ENCODE results near the gene GPR62. TPM values are rescaled to one million over a fixed set of nuclear protein-coding genes. Genes with fewer than 3 reads are reported as not detected.

The GPR62 gene
- polyA plus RNA-seq, 3 donors = not detected

DNA sequence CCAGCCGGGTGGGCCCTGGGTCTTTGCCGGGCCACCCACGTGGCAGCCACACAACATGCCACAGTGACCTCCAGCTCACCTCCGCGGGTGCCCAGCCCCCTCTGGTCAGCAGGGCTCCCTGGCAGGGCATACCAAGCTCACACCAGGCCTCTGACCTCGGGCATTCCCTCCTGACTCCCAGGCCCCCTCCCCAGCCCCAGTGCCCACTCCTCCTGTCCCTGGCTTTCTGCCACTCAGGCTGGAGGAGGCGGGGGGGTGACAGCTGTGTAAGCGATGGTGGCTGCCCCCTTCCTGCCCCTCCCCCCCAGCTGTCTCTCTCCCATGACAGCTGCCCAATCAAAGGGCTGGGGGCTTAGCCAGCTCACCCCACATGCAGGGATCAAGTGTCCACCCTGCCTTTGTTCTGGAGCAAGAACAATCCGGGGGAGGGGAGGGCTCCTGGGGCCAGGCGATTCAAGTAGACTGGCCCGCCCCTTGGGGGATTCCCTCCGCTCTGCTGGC, 8.8 kb downstream of the GPR62 start:
- Histone ChIP-seq H3K4me2 (replicated peaks; ENCODE audit: extremely low read depth, low read length, poor library complexity, severe bottlenecking) (no peak overlapping the region), H3K27me3 (ENCODE audit: control insufficient read depth in 2 of 2, insufficient read depth in 2 of 2, low read length in 2 of 2) (peaks cover 10 to 58% of the 10 kb centered on the region in 2 donors), H3K4me3 (replicated peaks in 1 of 3; ENCODE audit: low read depth in 2 of 3, low read length in 3 of 3) (no peak overlapping the region), H3K27ac (ENCODE audit: low read depth in 1 of 2, low read length in 2 of 2) (no peak overlapping the region), H3K79me2 (ENCODE audit: insufficient read depth, low read length) (no peaks in the 10 kb centered on the region), H3K36me3 (replicated peaks in 1 of 2; ENCODE audit: control insufficient read depth in 1 of 2, insufficient read depth in 2 of 2, low read length in 2 of 2) (no peaks in the 10 kb centered on the region), H3K9ac (ENCODE audit: insufficient read depth, low read length, poor library complexity, severe bottlenecking) (no peak overlapping the region), H2AFZ (ENCODE audit: insufficient read depth, low read depth, low read length, poor library complexity, severe bottlenecking) (no peak overlapping the region), H3K4me1 (ENCODE audit: control insufficient read depth in 1 of 2, insufficient read depth in 2 of 2, low read length in 2 of 2) (peaks cover 9 to 14% of the 10 kb centered on the region in 2 donors), H3K9me3 (replicated peaks in 1 of 2; ENCODE audit: control insufficient read depth in 1 of 2, insufficient read depth in 1 of 2, low read length in 2 of 2) (no peaks in the 10 kb centered on the region), H4K20me1 (ENCODE audit: insufficient read depth, low read length) (peaks cover 4% of the 10 kb centered on the region)
- Mint-ChIP-seq H3K9me3 (peaks cover 0 to 17% (median 0%) of the 10 kb centered on the region in 7 donors), H3K4me1 (peaks cover 12% of the 10 kb centered on the region), H3K4me3 (no peak overlapping the region), H3K27me3 (ENCODE audit: low read depth in 3 of 3) (peaks cover 42 to 79% (median 48%) of the 10 kb centered on the region in 3 donors), H3K36me3 (peaks cover under 1 to 8% of the 10 kb centered on the region in 2 donors), H3K27ac (no peak overlapping the region)
- no peak for DNase-seq
- 91% methylated on average over 7 of the region's 12 CpGs for WGBS (ENCODE audit: insufficient coverage)
- TF ChIP-seq, protein P1, sequence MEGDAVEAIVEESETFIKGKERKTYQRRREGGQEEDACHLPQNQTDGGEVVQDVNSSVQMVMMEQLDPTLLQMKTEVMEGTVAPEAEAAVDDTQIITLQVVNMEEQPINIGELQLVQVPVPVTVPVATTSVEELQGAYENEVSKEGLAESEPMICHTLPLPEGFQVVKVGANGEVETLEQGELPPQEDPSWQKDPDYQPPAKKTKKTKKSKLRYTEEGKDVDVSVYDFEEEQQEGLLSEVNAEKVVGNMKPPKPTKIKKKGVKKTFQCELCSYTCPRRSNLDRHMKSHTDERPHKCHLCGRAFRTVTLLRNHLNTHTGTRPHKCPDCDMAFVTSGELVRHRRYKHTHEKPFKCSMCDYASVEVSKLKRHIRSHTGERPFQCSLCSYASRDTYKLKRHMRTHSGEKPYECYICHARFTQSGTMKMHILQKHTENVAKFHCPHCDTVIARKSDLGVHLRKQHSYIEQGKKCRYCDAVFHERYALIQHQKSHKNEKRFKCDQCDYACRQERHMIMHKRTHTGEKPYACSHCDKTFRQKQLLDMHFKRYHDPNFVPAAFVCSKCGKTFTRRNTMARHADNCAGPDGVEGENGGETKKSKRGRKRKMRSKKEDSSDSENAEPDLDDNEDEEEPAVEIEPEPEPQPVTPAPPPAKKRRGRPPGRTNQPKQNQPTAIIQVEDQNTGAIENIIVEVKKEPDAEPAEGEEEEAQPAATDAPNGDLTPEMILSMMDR (IDR thresholded peaks at IDR 0.05) = no peak
- intact Hi-C loops (cut with micrococcal nuclease) = no loop called here

DNA sequence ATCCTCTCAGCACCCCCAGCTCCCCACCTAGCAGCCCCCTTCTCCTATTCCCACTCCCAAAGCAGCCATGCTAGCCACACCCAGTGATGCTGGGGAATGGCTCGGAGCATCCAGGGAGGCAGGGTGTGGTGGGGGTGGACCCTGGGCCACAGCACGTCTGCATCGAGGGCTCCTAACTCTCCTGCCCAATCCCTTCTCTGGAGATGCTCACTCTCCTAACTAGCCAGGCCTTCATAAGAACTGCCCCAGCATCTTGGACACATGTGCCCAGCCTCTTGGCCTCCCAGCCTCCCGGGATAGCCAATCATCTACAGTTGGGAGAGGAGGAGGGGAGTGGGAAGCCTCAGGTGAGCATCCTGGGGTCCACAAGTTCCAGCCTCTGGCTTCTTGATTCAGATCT, 9.3 kb downstream of the GPR62 start:
- Histone ChIP-seq H4K20me1 (ENCODE audit: insufficient read depth, low read length) (peaks cover 4% of the 10 kb centered on the region), H3K27ac (ENCODE audit: low read depth in 1 of 2, low read length in 2 of 2) (no peak overlapping the region), H3K4me2 (replicated peaks; ENCODE audit: extremely low read depth, low read length, poor library complexity, severe bottlenecking) (no peak overlapping the region), H3K36me3 (replicated peaks in 1 of 2; ENCODE audit: control insufficient read depth in 1 of 2, insufficient read depth in 2 of 2, low read length in 2 of 2) (no peaks in the 10 kb centered on the region), H3K79me2 (ENCODE audit: insufficient read depth, low read length) (no peaks in the 10 kb centered on the region), H3K27me3 (ENCODE audit: control insufficient read depth in 2 of 2, insufficient read depth in 2 of 2, low read length in 2 of 2) (peaks cover 10 to 58% of the 10 kb centered on the region in 2 donors), H2AFZ (ENCODE audit: insufficient read depth, low read depth, low read length, poor library complexity, severe bottlenecking) (no peak overlapping the region), H3K4me1 (ENCODE audit: control insufficient read depth in 1 of 2, insufficient read depth in 2 of 2, low read length in 2 of 2) (peaks cover 9 to 14% of the 10 kb centered on the region in 2 donors), H3K9ac (ENCODE audit: insufficient read depth, low read length, poor library complexity, severe bottlenecking) (no peak overlapping the region), H3K9me3 (replicated peaks in 1 of 2; ENCODE audit: control insufficient read depth in 1 of 2, insufficient read depth in 1 of 2, low read length in 2 of 2) (no peaks in the 10 kb centered on the region), H3K4me3 (replicated peaks in 1 of 3; ENCODE audit: low read depth in 2 of 3, low read length in 3 of 3) (no peak overlapping the region)
- intact Hi-C loops (cut with micrococcal nuclease) = no loop called here
- DNase-seq = no peak
- H3K9me3 Mint-ChIP-seq = peaks cover 0 to 17% (median 0%) of the 10 kb centered on the region in 7 donors
- TF ChIP-seq, protein P1 (IDR thresholded peaks at IDR 0.05) = no peak
- no CpG with 5 or more reads among the region's 4 CpGs for WGBS (ENCODE audit: insufficient coverage)
- H3K27me3 Mint-ChIP-seq (ENCODE audit: low read depth in 3 of 3) = peaks cover 44 to 76% (median 49%) of the 10 kb centered on the region in 3 donors
- no peak overlapping the region for H3K4me3 Mint-ChIP-seq
- H3K36me3 Mint-ChIP-seq = peaks cover 3 to 10% of the 10 kb centered on the region in 2 donors
- H3K4me1 Mint-ChIP-seq = peaks cover 14% of the 10 kb centered on the region
- H3K27ac Mint-ChIP-seq = no peak overlapping the region
